Measurements from ENCODE around the gene CSNK1A1.

DNA sequence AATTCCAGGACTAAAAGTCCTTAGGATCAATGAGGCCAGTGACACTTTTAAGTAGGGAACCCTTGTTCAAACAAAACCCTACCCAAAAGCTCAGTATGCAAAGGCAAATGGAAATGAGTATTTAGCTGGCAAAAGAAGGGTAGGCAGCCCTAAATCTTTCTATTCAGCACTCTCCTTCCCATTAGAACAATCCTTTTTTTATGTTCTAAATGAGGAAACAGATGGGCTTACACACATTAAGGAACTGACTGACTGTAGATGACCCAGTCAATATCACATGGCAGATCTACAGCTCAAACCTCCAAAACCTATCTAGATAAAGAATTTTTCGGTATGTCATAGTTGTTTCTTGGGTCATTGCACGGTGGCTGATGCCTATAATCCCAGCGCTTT, 7.2 kb downstream of the CSNK1A1 start:
- TF ChIP-seq POLR2AphosphoS5 (IDR thresholded peaks at IDR 0.05; ENCODE audit: low read depth, low read length) (0 out of 2 replicates have a peak, but pooled peaks have one; percentile 24), TAF1 (IDR thresholded peaks at IDR 0.05; ENCODE audit: borderline replicate concordance, low read depth, low read length) (no peak)

All from GM12892 (cell line).